HEK293 (cell line): ENCODE data around the gene CAB39L.

Experiments
- CTCF ChIA-PET: fragments of 350-600 bp; formaldehyde crosslinking; extraction: SDS; loops from one replicate; lab custom pipeline; 2021; ENCODE audit warnings: antibody characterized with exemption; lab: Yijun Ruan, JAX
- POLR2A ChIA-PET: fragments of 300-600 bp; formaldehyde crosslinking; extraction: SDS; loops from one replicate; lab custom pipeline; 2020; ENCODE audit warnings: antibody characterized with exemption, inconsistent platforms; lab: Yijun Ruan, JAX
- H3K27ac ChIP-seq: fragments of 200-500 bp; sonication (Bioruptor generic); 2 replicates; pipeline ENCODE4 v1.5.1; 2014; ENCODE audit warnings: low read depth, low read length, control low read depth, inconsistent platforms; ENCODE audit errors: extremely low read depth
- H3K36me3 ChIP-seq, 2 experiments: fragments of 200-500 bp in 1 of 2; sonication (Bioruptor generic) in 1 of 2; 1 replicate in 1 of 2; 2 replicates in 1 of 2; pipeline ENCODE4 v1.5.1; 2014 to 2017; ENCODE audit warnings: inconsistent platforms in 2 of 2, low read length in 2 of 2; ENCODE audit not compliant: control insufficient read depth in 2 of 2, insufficient read depth in 1 of 2
- H3K4me1 ChIP-seq: fragments of 200-500 bp; sonication (Bioruptor generic); 2 replicates; pipeline ENCODE4 v1.5.1; 2014; ENCODE audit warnings: mild to moderate bottlenecking, low read length, inconsistent platforms; ENCODE audit not compliant: control insufficient read depth, insufficient read depth
- H3K4me3 ChIP-seq: 2 replicates; pipeline ENCODE4 v1.5.1; 2011; ENCODE audit warnings: low read depth, mild to moderate bottlenecking, control low read depth, low read length, moderate library complexity
- H3K9me3 ChIP-seq: fragments of 200-500 bp; sonication (Bioruptor generic); 2 replicates; pipeline ENCODE4 v1.5.1; 2014; ENCODE audit warnings: low read depth, low read length, inconsistent platforms; ENCODE audit not compliant: control insufficient read depth, insufficient read depth
- BCL11A ChIP-seq: fragments of 450-650 bp; formaldehyde crosslinking; IDR thresholded peaks from 2 replicates; pipeline ENCODE4 v1.5.1; 2016; ENCODE audit warnings: low read depth, missing biosample characterization, missing genetic modification characterization
- HOXA7 ChIP-seq: sonication (generic); formaldehyde crosslinking; IDR thresholded peaks from 2 replicates; pipeline ENCODE4 v1.8.1; 2022; ENCODE audit warnings: missing genetic modification reagents, borderline replicate concordance
- ZBTB48 ChIP-seq: fragments of 450-650 bp; formaldehyde crosslinking; IDR thresholded peaks from 2 replicates; pipeline ENCODE4 v1.5.1; 2016; ENCODE audit warnings: missing biosample characterization, missing genetic modification characterization
- ZNF114 ChIP-seq: fragments of 450-650 bp; formaldehyde crosslinking; IDR thresholded peaks from 2 replicates; pipeline ENCODE4 v1.5.0; 2017; ENCODE audit warnings: missing biosample characterization, missing genetic modification characterization
- ZNF2 ChIP-seq: fragments of 450-650 bp; formaldehyde crosslinking; IDR thresholded peaks from 2 replicates; pipeline ENCODE4 v1.5.1; 2016; ENCODE audit warnings: missing biosample characterization, missing genetic modification characterization
- ZNF274 ChIP-seq, 2 experiments: fragments of 200-500 bp in 1 of 2; fragments of 450-650 bp in 1 of 2; sonication (Bioruptor generic) in 1 of 2; formaldehyde crosslinking in 1 of 2; IDR thresholded peaks; 2 replicates each; pipeline versions ENCODE4 v1.5.1 to v1.6.1; 2014 to 2016; ENCODE audit warnings: borderline replicate concordance in 1 of 2, inconsistent platforms in 1 of 2, low read length in 1 of 2, missing biosample characterization in 1 of 2, missing genetic modification characterization in 1 of 2
- ZNF292 ChIP-seq: fragments of 450-650 bp; formaldehyde crosslinking; IDR thresholded peaks from 2 replicates; pipeline ENCODE4 v1.5.1; 2016; ENCODE audit warnings: low read depth, missing biosample characterization, missing genetic modification characterization, borderline replicate concordance
- ZNF302 ChIP-seq: fragments of 450-650 bp; formaldehyde crosslinking; IDR thresholded peaks from 2 replicates; pipeline ENCODE4 v1.5.1; 2016; ENCODE audit warnings: missing biosample characterization, missing genetic modification characterization, low read depth
- ZNF335 ChIP-seq: fragments of 450-650 bp; formaldehyde crosslinking; conservative IDR thresholded peaks from 2 replicates; pipeline ENCODE4 v1.5.1; 2016; ENCODE audit warnings: missing biosample characterization, missing genetic modification characterization
- ZNF423 ChIP-seq: fragments of 450-650 bp; formaldehyde crosslinking; IDR thresholded peaks from 2 replicates; pipeline ENCODE4 v1.5.1; 2016; ENCODE audit warnings: missing biosample characterization, missing genetic modification characterization
- ZNF426 ChIP-seq: fragments of 450-650 bp; formaldehyde crosslinking; IDR thresholded peaks from 2 replicates; pipeline ENCODE4 v1.5.1; 2017; ENCODE audit warnings: missing biosample characterization, missing genetic modification characterization, mild to moderate bottlenecking, inconsistent platforms, moderate library complexity
- ZNF510 ChIP-seq: fragments of 450-650 bp; formaldehyde crosslinking; IDR thresholded peaks from 2 replicates; pipeline ENCODE4 v1.5.1; 2018; ENCODE audit warnings: mild to moderate bottlenecking, missing genetic modification characterization, missing biosample characterization; ENCODE audit not compliant: insufficient replicate concordance
- ZNF521 ChIP-seq: fragments of 450-650 bp; formaldehyde crosslinking; IDR thresholded peaks from 2 replicates; pipeline ENCODE4 v1.5.1; 2017; ENCODE audit warnings: missing biosample characterization, mild to moderate bottlenecking, missing genetic modification characterization
- ZNF664 ChIP-seq: fragments of 450-650 bp; formaldehyde crosslinking; IDR thresholded peaks from 2 replicates; pipeline ENCODE4 v1.5.1; 2016; ENCODE audit warnings: missing biosample characterization, missing genetic modification characterization
- ZNF670 ChIP-seq: fragments of 450-650 bp; formaldehyde crosslinking; IDR thresholded peaks from 2 replicates; pipeline ENCODE4 v1.5.1; 2016; ENCODE audit warnings: missing biosample characterization, missing genetic modification characterization, low read depth
- ZNF707 ChIP-seq: fragments of 450-650 bp; formaldehyde crosslinking; IDR thresholded peaks from 2 replicates; pipeline ENCODE4 v1.5.1; 2016; ENCODE audit warnings: missing biosample characterization, missing genetic modification characterization
- ZNF768 ChIP-seq: fragments of 450-650 bp; formaldehyde crosslinking; IDR thresholded peaks from 2 replicates; pipeline ENCODE4 v1.5.1; 2018; ENCODE audit warnings: missing biosample characterization, mild to moderate bottlenecking, missing genetic modification characterization
- ZNF785 ChIP-seq: fragments of 450-650 bp; formaldehyde crosslinking; IDR thresholded peaks from 2 replicates; pipeline ENCODE4 v1.5.1; 2016; ENCODE audit warnings: missing biosample characterization, missing genetic modification characterization
- ZNF791 ChIP-seq: fragments of 450-650 bp; formaldehyde crosslinking; IDR thresholded peaks from 2 replicates; pipeline ENCODE4 v1.5.1; 2016; ENCODE audit warnings: missing biosample characterization, missing genetic modification characterization
- TF ChIP-seq, protein P1 (sequence below): fragments of 450-650 bp; IDR thresholded peaks from 2 replicates; pipeline ENCODE4 v1.5.1; 2018; ENCODE audit warnings: missing biosample characterization, missing genetic modification characterization
- TF ChIP-seq, protein P2 (sequence below): fragments of 450-650 bp; formaldehyde crosslinking; IDR thresholded peaks from 2 replicates; pipeline ENCODE4 v1.5.1; 2016; ENCODE audit warnings: missing biosample characterization, missing genetic modification characterization
- TF ChIP-seq, protein P3 (sequence below): fragments of 450-650 bp; formaldehyde crosslinking; IDR thresholded peaks from 2 replicates; pipeline ENCODE4 v1.5.1; 2016; ENCODE audit warnings: missing biosample characterization, missing genetic modification characterization

The CAB39L gene

DNA sequence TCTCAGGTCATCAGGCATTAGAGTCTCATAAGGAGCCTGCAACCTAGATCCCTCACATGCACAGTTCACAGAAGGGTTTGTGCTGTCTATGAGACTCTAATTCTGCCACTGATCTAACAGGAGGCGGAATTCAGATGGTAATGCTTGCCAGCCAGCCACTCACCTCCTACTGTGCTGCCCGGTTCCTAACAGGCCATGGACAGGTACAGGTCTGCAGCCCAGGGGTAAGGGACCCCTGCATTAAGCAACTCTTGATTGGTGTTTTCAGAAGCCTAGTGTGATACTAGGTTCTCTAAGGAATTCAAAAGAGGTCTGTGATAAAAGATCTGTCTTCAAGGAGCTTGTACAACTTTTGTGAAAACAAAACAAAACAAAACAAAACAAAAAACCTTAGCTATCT is 31.1 kb downstream of the CAB39L start:
- Histone ChIP-seq H3K36me3 (no peaks in the 10 kb centered on the region), H3K4me3 (no peak overlapping the region), H3K9me3 (no peaks in the 10 kb centered on the region), H3K27ac (no peak overlapping the region), H3K4me1 (no peaks in the 10 kb centered on the region)
- CTCF ChIA-PET, result no interaction called here
- POLR2A ChIA-PET, result no interaction called here
- TF ChIP-seq ZNF114 (tag by site-specific recombination) (no peak), ZNF2 (no peak), ZNF335 (tag by site-specific recombination) (no peak), ZNF426 (no peak), ZNF791 (tag by site-specific recombination) (no peak), ZNF423 (tag by site-specific recombination) (no peak), HOXA7 (CRISPR knock-in tag) (no peak), ZNF292 (tag by site-specific recombination) (no peak), ZNF510 (tag by site-specific recombination) (no peak), ZNF707 (tag by site-specific recombination) (no peak), ZNF670 (tag by site-specific recombination) (no peak), ZBTB48 (tag by site-specific recombination) (no peak), ZNF302 (tag by site-specific recombination) (no peak), ZNF785 (no peak), BCL11A (tag by site-specific recombination) (no peak), ZNF274 (IDR thresholded peaks at IDR 0.05; ENCODE audit: low read length) (no peak), ZNF274 (tag by site-specific recombination; IDR thresholded peaks at IDR 0.05; ENCODE audit: borderline replicate concordance) (no peak), ZNF521 (tag by site-specific recombination) (no peak)
- TF ChIP-seq, protein P1, sequence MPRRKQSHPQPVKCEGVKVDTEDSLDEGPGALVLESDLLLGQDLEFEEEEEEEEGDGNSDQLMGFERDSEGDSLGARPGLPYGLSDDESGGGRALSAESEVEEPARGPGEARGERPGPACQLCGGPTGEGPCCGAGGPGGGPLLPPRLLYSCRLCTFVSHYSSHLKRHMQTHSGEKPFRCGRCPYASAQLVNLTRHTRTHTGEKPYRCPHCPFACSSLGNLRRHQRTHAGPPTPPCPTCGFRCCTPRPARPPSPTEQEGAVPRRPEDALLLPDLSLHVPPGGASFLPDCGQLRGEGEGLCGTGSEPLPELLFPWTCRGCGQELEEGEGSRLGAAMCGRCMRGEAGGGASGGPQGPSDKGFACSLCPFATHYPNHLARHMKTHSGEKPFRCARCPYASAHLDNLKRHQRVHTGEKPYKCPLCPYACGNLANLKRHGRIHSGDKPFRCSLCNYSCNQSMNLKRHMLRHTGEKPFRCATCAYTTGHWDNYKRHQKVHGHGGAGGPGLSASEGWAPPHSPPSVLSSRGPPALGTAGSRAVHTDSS (tag by site-specific recombination), result no peak
- TF ChIP-seq, protein P2, sequence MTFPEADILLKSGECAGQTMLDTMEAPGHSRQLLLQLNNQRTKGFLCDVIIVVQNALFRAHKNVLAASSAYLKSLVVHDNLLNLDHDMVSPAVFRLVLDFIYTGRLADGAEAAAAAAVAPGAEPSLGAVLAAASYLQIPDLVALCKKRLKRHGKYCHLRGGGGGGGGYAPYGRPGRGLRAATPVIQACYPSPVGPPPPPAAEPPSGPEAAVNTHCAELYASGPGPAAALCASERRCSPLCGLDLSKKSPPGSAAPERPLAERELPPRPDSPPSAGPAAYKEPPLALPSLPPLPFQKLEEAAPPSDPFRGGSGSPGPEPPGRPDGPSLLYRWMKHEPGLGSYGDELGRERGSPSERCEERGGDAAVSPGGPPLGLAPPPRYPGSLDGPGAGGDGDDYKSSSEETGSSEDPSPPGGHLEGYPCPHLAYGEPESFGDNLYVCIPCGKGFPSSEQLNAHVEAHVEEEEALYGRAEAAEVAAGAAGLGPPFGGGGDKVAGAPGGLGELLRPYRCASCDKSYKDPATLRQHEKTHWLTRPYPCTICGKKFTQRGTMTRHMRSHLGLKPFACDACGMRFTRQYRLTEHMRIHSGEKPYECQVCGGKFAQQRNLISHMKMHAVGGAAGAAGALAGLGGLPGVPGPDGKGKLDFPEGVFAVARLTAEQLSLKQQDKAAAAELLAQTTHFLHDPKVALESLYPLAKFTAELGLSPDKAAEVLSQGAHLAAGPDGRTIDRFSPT (tag by site-specific recombination), result no peak

DNA sequence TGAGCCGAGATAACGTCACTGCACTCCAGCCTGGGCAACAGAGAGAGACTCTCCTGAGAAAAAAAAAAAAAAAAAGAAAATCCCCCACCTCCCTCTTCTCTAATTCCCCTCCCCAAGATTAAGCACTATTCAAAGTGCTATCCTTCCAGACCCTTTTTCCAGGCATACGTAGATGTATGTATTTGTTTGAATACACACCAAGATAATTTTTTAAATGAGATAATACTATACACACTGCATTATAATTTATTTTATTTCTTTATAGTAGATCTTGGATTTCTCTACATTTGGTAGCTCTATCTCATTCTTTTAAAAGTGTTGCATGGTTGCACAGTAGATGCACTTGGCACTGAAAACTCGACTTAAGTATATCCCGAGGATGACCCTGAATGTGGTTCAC is 32.5 kb downstream of the CAB39L start:
- Histone ChIP-seq H3K27ac (no peak overlapping the region), H3K4me3 (no peak overlapping the region), H3K36me3 (no peaks in the 10 kb centered on the region), H3K4me1 (no peaks in the 10 kb centered on the region), H3K9me3 (no peaks in the 10 kb centered on the region)
- CTCF ChIA-PET, result interaction anchor here (0.6 kb wide), 1 partner anchor 12 kb away, joined by 3 read pairs; no protein-coding TSS in a partner anchor
- TF ChIP-seq ZNF768 (no peak), ZNF664 (tag by site-specific recombination) (peak; percentile 97)
- TF ChIP-seq, protein P3, sequence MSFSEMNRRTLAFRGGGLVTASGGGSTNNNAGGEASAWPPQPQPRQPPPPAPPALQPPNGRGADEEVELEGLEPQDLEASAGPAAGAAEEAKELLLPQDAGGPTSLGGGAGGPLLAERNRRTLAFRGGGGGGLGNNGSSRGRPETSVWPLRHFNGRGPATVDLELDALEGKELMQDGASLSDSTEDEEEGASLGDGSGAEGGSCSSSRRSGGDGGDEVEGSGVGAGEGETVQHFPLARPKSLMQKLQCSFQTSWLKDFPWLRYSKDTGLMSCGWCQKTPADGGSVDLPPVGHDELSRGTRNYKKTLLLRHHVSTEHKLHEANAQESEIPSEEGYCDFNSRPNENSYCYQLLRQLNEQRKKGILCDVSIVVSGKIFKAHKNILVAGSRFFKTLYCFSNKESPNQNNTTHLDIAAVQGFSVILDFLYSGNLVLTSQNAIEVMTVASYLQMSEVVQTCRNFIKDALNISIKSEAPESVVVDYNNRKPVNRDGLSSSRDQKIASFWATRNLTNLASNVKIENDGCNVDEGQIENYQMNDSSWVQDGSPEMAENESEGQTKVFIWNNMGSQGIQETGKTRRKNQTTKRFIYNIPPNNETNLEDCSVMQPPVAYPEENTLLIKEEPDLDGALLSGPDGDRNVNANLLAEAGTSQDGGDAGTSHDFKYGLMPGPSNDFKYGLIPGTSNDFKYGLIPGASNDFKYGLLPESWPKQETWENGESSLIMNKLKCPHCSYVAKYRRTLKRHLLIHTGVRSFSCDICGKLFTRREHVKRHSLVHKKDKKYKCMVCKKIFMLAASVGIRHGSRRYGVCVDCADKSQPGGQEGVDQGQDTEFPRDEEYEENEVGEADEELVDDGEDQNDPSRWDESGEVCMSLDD (tag by site-specific recombination), result no peak
- POLR2A ChIA-PET, result no interaction called here
